DMS153 (cell line): ENCODE data around the gene BCAR3.
"Not testable (repeated sequence)": the region's sequence is repeated elsewhere in the genome, so short reads cannot be mapped to it uniquely, and the experiment has no call there.

Source experiments
- DNase-seq: peaks from one replicate; lab custom pipeline; 2025; lab: John Stamatoyannopoulos, UW

Gene BCAR3

GRCh38 chr1:93689521-93690223 lies 8.0 kb upstream of the BCAR3 start:
- no peak for DNase-seq

- no peak for DNase-seq
Observed at GRCh38 chr1:93687542-93687941, 5.9 kb upstream of the BCAR3 start.

GRCh38 chr1:93686504-93687250 lies 5.0 kb upstream of the BCAR3 start:
- DNase-seq = no peak

- no peak for DNase-seq
Observed at GRCh38 chr1:93685918-93686317, 4.3 kb upstream of the BCAR3 start.

- no peak for DNase-seq
Observed at GRCh38 chr1:93683234-93683633, 1.6 kb upstream of the BCAR3 start.

GRCh38 chr1:93681989-93682412 lies 364 bp upstream of the BCAR3 start:
- peak; percentile 59 for DNase-seq

GRCh38 chr1:93680420-93681100 lies 1.1 kb downstream of the BCAR3 start:
- DNase-seq = peak; percentile 5

GRCh38 chr1:93680076-93680419 lies 1.6 kb downstream of the BCAR3 start:
- DNase-seq = no peak

- DNase-seq = no peak
Observed at GRCh38 chr1:93679546-93679945, 2.1 kb downstream of the BCAR3 start.

- DNase-seq = no peak
Observed at GRCh38 chr1:93678946-93679480, 2.6 kb downstream of the BCAR3 start.

GRCh38 chr1:93678491-93678890 lies 3.1 kb downstream of the BCAR3 start:
- no peak for DNase-seq

- no peak for DNase-seq
Observed at GRCh38 chr1:93677729-93678128, 3.9 kb downstream of the BCAR3 start.

- no peak for DNase-seq
Observed at GRCh38 chr1:93676427-93676826, 5.2 kb downstream of the BCAR3 start.

GRCh38 chr1:93675931-93676330 lies 5.7 kb downstream of the BCAR3 start:
- DNase-seq = no peak

GRCh38 chr1:93675271-93675670 lies 6.4 kb downstream of the BCAR3 start:
- no peak for DNase-seq

GRCh38 chr1:93674071-93674470 lies 7.6 kb downstream of the BCAR3 start:
- DNase-seq = not testable (repeated sequence)

GRCh38 chr1:93673163-93673829 lies 8.3 kb downstream of the BCAR3 start:
- no peak for DNase-seq

GRCh38 chr1:93672477-93673162 lies 9.0 kb downstream of the BCAR3 start:
- DNase-seq = no peak

GRCh38 chr1:93672069-93672468 lies 9.6 kb downstream of the BCAR3 start:
- no peak for DNase-seq

- no peak for DNase-seq
Observed at GRCh38 chr1:93671099-93671621, 10.5 kb downstream of the BCAR3 start.

GRCh38 chr1:93670141-93670540 lies 11.5 kb downstream of the BCAR3 start:
- no peak for DNase-seq
